GM23338 (cell line): Measurements from ENCODE around the gene S1PR2. TPM values are rescaled to one million over a fixed set of nuclear protein-coding genes. Genes with fewer than 3 reads are reported as not detected.

ENCODE experiments used
- ATAC-seq: fragments of 200-7000 bp; cut with Tn5 transposase; 3 replicates; pipeline ENCODE4 v1.9.1; 2020
- DNase-seq: peaks from one replicate; pipeline ENCODE4 v3.0.0-alpha.2; 2015; ENCODE audit warnings: low spot score
- H2AFZ ChIP-seq: fragments of 200-600 bp; sonication (generic); 2 replicates; pipeline ENCODE4 v1.8.0; 2016; ENCODE audit warnings: antibody characterized with exemption, mild to moderate bottlenecking, moderate library complexity
- H3F3A ChIP-seq: fragments of 200-600 bp; sonication (generic); replicated peaks from 2 replicates; pipeline ENCODE4 v1.8.0; 2017; ENCODE audit warnings: antibody characterized with exemption, mixed run types, low read depth
- H3K27ac ChIP-seq: fragments of 200-600 bp; sonication (generic); 2 replicates; pipeline ENCODE4 v1.6.1; 2016; ENCODE audit warnings: low read depth
- H3K27me3 ChIP-seq: fragments of 200-600 bp; sonication (generic); 2 replicates; pipeline ENCODE4 v1.8.0; 2016; ENCODE audit warnings: mild to moderate bottlenecking, mixed run types, moderate library complexity; ENCODE audit not compliant: insufficient read depth
- H3K36me3 ChIP-seq: fragments of 200-600 bp; sonication (generic); 2 replicates; pipeline ENCODE4 v1.8.0; 2016; ENCODE audit warnings: mild to moderate bottlenecking; ENCODE audit not compliant: insufficient read depth
- H3K4me1 ChIP-seq: fragments of 200-600 bp; sonication (generic); 2 replicates; pipeline ENCODE4 v1.8.0; 2016; ENCODE audit warnings: mild to moderate bottlenecking, moderate library complexity; ENCODE audit not compliant: insufficient read depth
- H3K4me2 ChIP-seq: fragments of 200-600 bp; sonication (generic); 2 replicates; pipeline ENCODE4 v1.7.1; 2017; ENCODE audit warnings: mixed run types
- H3K4me3 ChIP-seq: fragments of 200-600 bp; sonication (generic); 2 replicates; pipeline ENCODE4 v1.6.1; 2016; ENCODE audit warnings: mixed run types
- H3K79me2 ChIP-seq: fragments of 200-600 bp; sonication (generic); replicated peaks from 2 replicates; pipeline ENCODE4 v1.8.0; 2017; ENCODE audit warnings: mild to moderate bottlenecking; ENCODE audit not compliant: insufficient read depth
- H3K9me2 ChIP-seq: fragments of 200-600 bp; sonication (generic); 2 replicates; pipeline ENCODE4 v1.8.0; 2017; ENCODE audit not compliant: insufficient read depth
- H4K20me1 ChIP-seq: fragments of 200-600 bp; sonication (generic); replicated peaks from 2 replicates; pipeline ENCODE4 v1.8.0; 2017; ENCODE audit warnings: mild to moderate bottlenecking; ENCODE audit not compliant: insufficient read depth
- H3K27ac Mint-ChIP-seq: 2 replicates; pipeline ENCODE4 v1.8.0; 2020; ENCODE audit warnings: inconsistent platforms, mild to moderate bottlenecking, moderate library complexity, mixed read lengths
- H3K27me3 Mint-ChIP-seq: 3 replicates; pipeline ENCODE4 v1.8.0; 2022; ENCODE audit warnings: low read depth, mild to moderate bottlenecking, moderate library complexity, mixed read lengths, inconsistent platforms; ENCODE audit not compliant: insufficient read depth, poor library complexity
- H3K36me3 Mint-ChIP-seq: 3 replicates; pipeline ENCODE4 v1.8.0; 2021; ENCODE audit warnings: low read depth, mild to moderate bottlenecking, inconsistent platforms, moderate library complexity, mixed read lengths
- H3K4me1 Mint-ChIP-seq: 3 replicates; pipeline ENCODE4 v1.8.0; 2020; ENCODE audit warnings: mild to moderate bottlenecking, inconsistent platforms, mixed read lengths
- H3K4me3 Mint-ChIP-seq: 3 replicates; pipeline ENCODE4 v1.8.0; 2021; ENCODE audit warnings: moderate library complexity, mild to moderate bottlenecking, inconsistent platforms, mixed read lengths
- H3K9me3 Mint-ChIP-seq: 3 replicates; pipeline ENCODE4 v1.8.0; 2020; ENCODE audit warnings: moderate library complexity, mild to moderate bottlenecking, inconsistent platforms, mixed read lengths
- CREB1 ChIP-seq: fragments of 250-450 bp; sonication (Bioruptor Pico); IDR thresholded peaks from 2 replicates; pipeline ENCODE4 v1.5.0; 2020; ENCODE audit warnings: low read depth, mild to moderate bottlenecking, moderate library complexity
- CTCF ChIP-seq, 2 experiments: fragments of 200-600 bp in 1 of 2; sonication (generic) in 1 of 2; conservative IDR thresholded peaks; 2 replicates each; pipeline versions ENCODE4 v1.5.1 to v1.6.1; 2016 to 2017; ENCODE audit warnings: antibody characterized with exemption in 2 of 2, low read depth in 2 of 2, mild to moderate bottlenecking in 2 of 2, moderate library complexity in 1 of 2
- ETS1 ChIP-seq: IDR thresholded peaks from 2 replicates; pipeline ENCODE4 v1.6.1; 2016; ENCODE audit warnings: antibody characterized with exemption
- EZH2 ChIP-seq: fragments of 200-600 bp; sonication (generic); IDR thresholded peaks from one replicate; pipeline ENCODE4 v1.8.0; 2017; ENCODE audit warnings: antibody characterized with exemption, mild to moderate bottlenecking, low read depth; ENCODE audit not compliant: unreplicated experiment
- EZH2phosphoT487 ChIP-seq: fragments of 200-600 bp; sonication (generic); IDR thresholded peaks from one replicate; pipeline ENCODE4 v1.8.1; 2018; ENCODE audit warnings: antibody characterized with exemption; ENCODE audit not compliant: unreplicated experiment
- JUNB ChIP-seq: IDR thresholded peaks from one replicate; pipeline ENCODE4 v1.6.1; 2016; ENCODE audit warnings: antibody characterized with exemption; ENCODE audit not compliant: unreplicated experiment
- NANOG ChIP-seq: IDR thresholded peaks from 2 replicates; pipeline ENCODE4 v1.6.1; 2016; ENCODE audit warnings: antibody characterized with exemption, borderline replicate concordance
- POLR2AphosphoS5 ChIP-seq: IDR thresholded peaks from 2 replicates; pipeline ENCODE4 v1.6.1; 2016; ENCODE audit warnings: antibody characterized with exemption, low read depth
- REST ChIP-seq: IDR thresholded peaks from one replicate; pipeline ENCODE4 v1.6.1; 2018; ENCODE audit warnings: antibody characterized with exemption; ENCODE audit not compliant: unreplicated experiment
- STAT1 ChIP-seq: IDR thresholded peaks from one replicate; pipeline ENCODE4 v1.6.1; 2016; ENCODE audit warnings: antibody characterized with exemption; ENCODE audit not compliant: unreplicated experiment
- ZNF114 ChIP-seq: fragments of 250-450 bp; sonication (Bioruptor Pico); IDR thresholded peaks from 2 replicates; pipeline ENCODE4 v1.5.0; 2020; ENCODE audit warnings: mild to moderate bottlenecking, moderate library complexity
- ZNF331 ChIP-seq: fragments of 250-450 bp; sonication (Bioruptor Pico); IDR thresholded peaks from 2 replicates; pipeline ENCODE4 v1.5.0; 2020; ENCODE audit warnings: low read depth, mild to moderate bottlenecking, moderate library complexity
- ZNF462 ChIP-seq: fragments of 250-450 bp; sonication (Bioruptor Pico); IDR thresholded peaks from 2 replicates; pipeline ENCODE4 v1.5.0; 2020; ENCODE audit warnings: mild to moderate bottlenecking, moderate library complexity
- polyA plus RNA-seq: library from polyadenylated mRNA; unstranded; fragments of >200 nt; fragmentation: Nextera tagmentation; extraction: Ambion mirVana; gene quantifications from 2 replicates; pipeline ENCODE4 v1.2.1, GENCODE V29; 2016
- total RNA-seq: library from RNA; depleted of rRNA; stranded (reverse); fragments of >200 nt; shearing (Covaris generic); gene quantifications from 2 replicates; pipeline ENCODE4 v1.2.3, GENCODE V29; 2014

S1PR2 gene
- total and polyA plus RNA-seq, 2 experiments from 2014 or later: 9.2 to 13.9 TPM

- TF ChIP-seq POLR2AphosphoS5 (no peak), CTCF (conservative IDR thresholded peaks at IDR 0.05; ENCODE audit: low read depth in 2 of 2) (no peak), ZNF462 (CRISPR knock-in tag) (no peak), REST (no peak), CREB1 (CRISPR knock-in tag) (no peak), EZH2 (no peak), STAT1 (no peak), JUNB (no peak), ZNF114 (CRISPR knock-in tag) (no peak), ZNF331 (CRISPR knock-in tag) (no peak), EZH2phosphoT487 (no peak), ETS1 (no peak), NANOG (no peak)
- Mint-ChIP-seq H3K4me3 (no peak overlapping the region), H3K9me3 (peaks cover 9% of the 10 kb centered on the region; the same call in 2 of the 3 replicates), H3K36me3 (no peaks in the 10 kb centered on the region; the same call in 2 of the 3 replicates), H3K4me1 (peaks cover 4% of the 10 kb centered on the region; the same call in 2 of the 3 replicates), H3K27ac (no peak overlapping the region), H3K27me3 (no peaks in the 10 kb centered on the region)
- Histone ChIP-seq H3K4me1 (no peaks in the 10 kb centered on the region), H3K27ac (no peak overlapping the region), H3F3A (no peaks in the 10 kb centered on the region), H3K36me3 (no peaks in the 10 kb centered on the region), H3K27me3 (no peaks in the 10 kb centered on the region), H3K9me2 (no peaks in the 10 kb centered on the region), H4K20me1 (no peaks in the 10 kb centered on the region), H3K4me3 (no peak overlapping the region), H2AFZ (no peak overlapping the region), H3K4me2 (no peak overlapping the region), H3K79me2 (no peaks in the 10 kb centered on the region)
- DNase-seq (no peak), ATAC-seq (no peak)
These were observed 19.4 kb downstream of the S1PR2 start for GRCh38 chr19:10211691-10212090.
